H9 (cell line): Measurements from ENCODE around the gene ATAD3C. TPM values are rescaled to one million over a fixed set of nuclear protein-coding genes. Genes with fewer than 3 reads are reported as not detected.

Experiments
- DNase-seq: peaks from one replicate; pipeline ENCODE4 v3.0.0-alpha.2; 2017
- H2AFZ ChIP-seq: one replicate; pipeline ENCODE4 v1.6.1; 2013; ENCODE audit warnings: mild to moderate bottlenecking, low read length, control low read depth, moderate library complexity
- H2AK5ac ChIP-seq: 2 replicates; pipeline ENCODE4 v1.6.1; 2013; ENCODE audit warnings: low read length, control low read depth, mixed read lengths; ENCODE audit not compliant: insufficient read length
- H2BK120ac ChIP-seq: one replicate; pipeline ENCODE4 v1.6.1; 2013; ENCODE audit warnings: low read depth, mild to moderate bottlenecking, low read length, control low read depth, inconsistent platforms; ENCODE audit not compliant: poor library complexity, severe bottlenecking
- H2BK12ac ChIP-seq: 2 replicates; pipeline ENCODE4 v1.6.1; 2013; ENCODE audit warnings: low read length, control low read depth, mixed read lengths, low read depth; ENCODE audit not compliant: insufficient read length
- H2BK15ac ChIP-seq: 2 replicates; pipeline ENCODE4 v1.6.1; 2013; ENCODE audit warnings: low read depth, low read length, control low read depth
- H2BK20ac ChIP-seq: one replicate; pipeline ENCODE4 v1.6.1; 2013; ENCODE audit warnings: low read depth, mild to moderate bottlenecking, low read length, control low read depth, inconsistent platforms; ENCODE audit not compliant: poor library complexity, severe bottlenecking
- H2BK5ac ChIP-seq: 2 replicates; pipeline ENCODE4 v1.6.1; 2013; ENCODE audit warnings: low read length, control low read depth, mixed read lengths; ENCODE audit not compliant: insufficient read length
- H3K14ac ChIP-seq: 2 replicates; pipeline ENCODE4 v1.6.1; 2013; ENCODE audit warnings: low read length, control low read depth; ENCODE audit not compliant: insufficient read depth
- H3K18ac ChIP-seq: 2 replicates; pipeline ENCODE4 v1.6.1; 2013; ENCODE audit warnings: low read depth, mild to moderate bottlenecking, mixed read lengths, low read length, control low read depth; ENCODE audit not compliant: insufficient read length
- H3K23ac ChIP-seq: 2 replicates; pipeline ENCODE4 v1.6.1; 2013; ENCODE audit warnings: low read length, control low read depth, mixed read lengths, low read depth; ENCODE audit not compliant: insufficient read length
- H3K23me2 ChIP-seq: 2 replicates; pipeline ENCODE4 v1.6.1; 2013; ENCODE audit warnings: low read depth, mild to moderate bottlenecking, mixed read lengths, low read length, control low read depth; ENCODE audit not compliant: insufficient read length, poor library complexity, severe bottlenecking
- H3K27ac ChIP-seq: 2 replicates; pipeline ENCODE4 v1.5.1; 2013; ENCODE audit warnings: low read length, control low read depth, mixed read lengths, low read depth; ENCODE audit not compliant: insufficient read length
- H3K27me3 ChIP-seq: 2 replicates; pipeline ENCODE4 v1.6.1; 2013; ENCODE audit warnings: low read length, control low read depth, inconsistent platforms; ENCODE audit not compliant: insufficient read depth
- H3K4ac ChIP-seq: 2 replicates; pipeline ENCODE4 v1.6.1; 2013; ENCODE audit warnings: low read depth, mild to moderate bottlenecking, control low read depth, inconsistent platforms, low read length, moderate library complexity
- H3K4me1 ChIP-seq: 2 replicates; pipeline ENCODE4 v1.6.1; 2013; ENCODE audit warnings: low read length, control low read depth, inconsistent platforms; ENCODE audit not compliant: insufficient read depth
- H3K4me2 ChIP-seq: 2 replicates; pipeline ENCODE4 v1.6.1; 2013; ENCODE audit warnings: low read length, control low read depth, mixed read lengths; ENCODE audit not compliant: insufficient read length, insufficient read depth
- H3K56ac ChIP-seq: 2 replicates; pipeline ENCODE4 v1.6.1; 2013; ENCODE audit warnings: low read depth, mild to moderate bottlenecking, mixed read lengths, low read length, control low read depth; ENCODE audit not compliant: insufficient read length
- H3K79me1 ChIP-seq: 2 replicates; pipeline ENCODE4 v1.6.1; 2013; ENCODE audit warnings: low read depth, mild to moderate bottlenecking, moderate library complexity, low read length, control low read depth, inconsistent platforms; ENCODE audit not compliant: insufficient read depth, poor library complexity, severe bottlenecking
- H3K79me2 ChIP-seq: 2 replicates; pipeline ENCODE4 v1.6.1; 2013; ENCODE audit warnings: low read length, control low read depth, inconsistent platforms; ENCODE audit not compliant: insufficient read depth
- H3K9ac ChIP-seq: 2 replicates; pipeline ENCODE4 v1.6.1; 2013; ENCODE audit warnings: low read length, control low read depth, mixed read lengths; ENCODE audit not compliant: insufficient read length; ENCODE audit errors: extremely low read depth
- H3K9me3 ChIP-seq: one replicate; pipeline ENCODE4 v1.6.1; 2013; ENCODE audit warnings: low read depth, low read length, inconsistent platforms; ENCODE audit not compliant: control insufficient read depth
- H3T11ph ChIP-seq: one replicate; pipeline ENCODE4 v1.6.1; 2013; ENCODE audit warnings: mild to moderate bottlenecking, low read length, control low read depth, inconsistent platforms
- H4K20me1 ChIP-seq: one replicate; pipeline ENCODE4 v1.6.1; 2013; ENCODE audit not compliant: control insufficient read depth, insufficient read length, insufficient read depth
- H4K5ac ChIP-seq: 2 replicates; pipeline ENCODE4 v1.6.1; 2013; ENCODE audit warnings: low read depth, mild to moderate bottlenecking, mixed read lengths, low read length, control low read depth; ENCODE audit not compliant: insufficient read length
- H4K8ac ChIP-seq: replicated peaks from 2 replicates; pipeline ENCODE4 v1.6.1; 2013; ENCODE audit warnings: low read length, control low read depth, mixed read lengths, low read depth; ENCODE audit not compliant: insufficient read length
- H4K91ac ChIP-seq: 2 replicates; pipeline ENCODE4 v1.6.1; 2013; ENCODE audit warnings: low read depth, mild to moderate bottlenecking, moderate library complexity, mixed read lengths, low read length, control low read depth; ENCODE audit not compliant: insufficient read length
- H3K27ac Mint-ChIP-seq, 3 experiments: 2 replicates in 2 of 3; 3 replicates in 1 of 3; pipeline ENCODE4 v1.8.0; 2020 to 2021; ENCODE audit warnings: mixed read lengths in 3 of 3, mild to moderate bottlenecking in 1 of 3, moderate library complexity in 1 of 3
- H3K27me3 Mint-ChIP-seq: 2 replicates; pipeline ENCODE4 v1.8.0; 2021; ENCODE audit warnings: low read depth, mild to moderate bottlenecking, moderate library complexity, mixed read lengths
- H3K36me3 Mint-ChIP-seq, 3 experiments: 2 replicates in 2 of 3; 3 replicates in 1 of 3; pipeline ENCODE4 v1.8.0; 2020 to 2021; ENCODE audit warnings: low read depth in 3 of 3, mixed read lengths in 3 of 3; ENCODE audit not compliant: insufficient read depth in 1 of 3
- H3K4me1 Mint-ChIP-seq, 2 experiments: 2 replicates each; pipeline ENCODE4 v1.8.0; 2020; ENCODE audit warnings: mixed read lengths in 2 of 2
- H3K4me3 Mint-ChIP-seq, 2 experiments: 2 replicates in 1 of 2; 3 replicates in 1 of 2; pipeline ENCODE4 v1.8.0; 2020 to 2021; ENCODE audit warnings: mild to moderate bottlenecking in 2 of 2, mixed read lengths in 2 of 2, moderate library complexity in 1 of 2
- H3K9me3 Mint-ChIP-seq, 2 experiments: 2 replicates in 1 of 2; 3 replicates in 1 of 2; pipeline ENCODE4 v1.8.0; 2020; ENCODE audit warnings: mild to moderate bottlenecking in 2 of 2, mixed read lengths in 2 of 2, moderate library complexity in 1 of 2
- WGBS: extraction: QIAGEN DNeasy Blood & Tissue Kit; methylation state at CpG from one replicate; pipeline ENCODE4 v1.1.7; 2013; ENCODE audit warnings: missing lambda C conversion rate, low lambda C conversion rate, mixed read lengths; ENCODE audit not compliant: insufficient read length; ENCODE audit errors: extremely low coverage; 5-methylcytosine and 5-hydroxymethylcytosine counted together
- total RNA-seq: library from RNA; stranded (reverse); gene quantifications from 2 replicates; pipeline ENCODE4 v1.2.1, GENCODE V29; 2021
- TF ChIP-seq, protein P1 (sequence below): fragments of 200-600 bp; sonication (generic); conservative IDR thresholded peaks from 3 replicates; pipeline ENCODE4 v1.8.0; 2021; ENCODE audit warnings: antibody characterized with exemption, mild to moderate bottlenecking

Gene ATAD3C
- total RNA-seq, 1 experiment from 2014 or later, result 7.7 TPM

DNA sequence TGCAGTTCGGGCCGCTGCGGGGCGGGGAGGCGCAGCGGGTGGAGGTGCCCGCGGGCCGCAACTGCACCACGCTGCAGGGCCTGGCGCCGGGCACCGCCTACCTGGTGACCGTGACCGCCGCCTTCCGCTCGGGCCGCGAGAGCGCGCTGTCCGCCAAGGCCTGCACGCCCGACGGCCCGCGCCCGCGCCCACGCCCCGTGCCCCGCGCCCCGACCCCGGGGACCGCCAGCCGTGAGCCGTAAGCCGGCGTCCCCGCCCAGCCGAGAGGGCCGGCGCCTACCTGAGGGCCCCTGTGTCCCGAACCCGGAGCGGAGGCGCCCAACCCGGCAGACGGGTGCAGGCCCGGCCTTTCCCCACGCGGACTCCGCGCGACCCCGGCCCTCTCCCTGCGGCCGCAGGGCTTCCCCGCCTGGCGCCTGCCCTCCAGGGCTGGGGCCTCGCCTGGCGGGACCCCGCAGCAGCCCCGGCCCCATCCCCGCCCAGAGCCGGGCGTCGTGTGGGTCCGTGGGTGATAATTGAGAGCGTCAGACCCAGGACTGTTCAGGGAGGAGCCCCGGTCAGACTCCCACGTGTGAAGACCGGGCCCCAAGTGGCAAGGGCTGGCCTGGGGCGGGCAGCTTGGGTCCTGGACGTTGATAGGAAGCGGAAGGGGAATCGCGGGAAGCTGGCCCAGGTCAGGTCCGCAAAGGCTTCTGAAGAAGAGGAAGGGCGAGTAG is 9.8 kb upstream of the ATAD3C start:
- Histone ChIP-seq H4K91ac (no peak overlapping the region), H3K4ac (no peak overlapping the region), H3K79me2 (peaks cover 2% of the 10 kb centered on the region; the same call in 1 of the 2 replicates), H2AK5ac (no peak overlapping the region), H3T11ph (no peak overlapping the region), H3K14ac (no peak overlapping the region), H3K4me2 (no peak overlapping the region), H2BK15ac (no peak overlapping the region), H3K9ac (no peak overlapping the region), H4K5ac (no peak overlapping the region), H4K20me1 (no peaks in the 10 kb centered on the region), H3K4me1 (no peaks in the 10 kb centered on the region; the same call in 1 of the 2 replicates), H2BK5ac (no peak overlapping the region), H3K27ac (no peak overlapping the region), H2BK120ac (no peak overlapping the region), H2BK12ac (no peak overlapping the region), H3K56ac (no peak overlapping the region), H3K18ac (no peak overlapping the region), H4K8ac (no peak overlapping the region), H3K79me1 (no peaks in the 10 kb centered on the region), H2AFZ (no peak overlapping the region), H3K23me2 (peaks cover 10% of the 10 kb centered on the region), H3K27me3 (no peaks in the 10 kb centered on the region), H3K9me3 (no peaks in the 10 kb centered on the region), H3K23ac (no peak overlapping the region), H2BK20ac (no peak overlapping the region)
- no peak overlapping the region; a peak in 1 of 7 replicates for H3K27ac Mint-ChIP-seq
- H3K9me3 Mint-ChIP-seq, result no peaks in the 10 kb centered on the region
- TF ChIP-seq, protein P1, sequence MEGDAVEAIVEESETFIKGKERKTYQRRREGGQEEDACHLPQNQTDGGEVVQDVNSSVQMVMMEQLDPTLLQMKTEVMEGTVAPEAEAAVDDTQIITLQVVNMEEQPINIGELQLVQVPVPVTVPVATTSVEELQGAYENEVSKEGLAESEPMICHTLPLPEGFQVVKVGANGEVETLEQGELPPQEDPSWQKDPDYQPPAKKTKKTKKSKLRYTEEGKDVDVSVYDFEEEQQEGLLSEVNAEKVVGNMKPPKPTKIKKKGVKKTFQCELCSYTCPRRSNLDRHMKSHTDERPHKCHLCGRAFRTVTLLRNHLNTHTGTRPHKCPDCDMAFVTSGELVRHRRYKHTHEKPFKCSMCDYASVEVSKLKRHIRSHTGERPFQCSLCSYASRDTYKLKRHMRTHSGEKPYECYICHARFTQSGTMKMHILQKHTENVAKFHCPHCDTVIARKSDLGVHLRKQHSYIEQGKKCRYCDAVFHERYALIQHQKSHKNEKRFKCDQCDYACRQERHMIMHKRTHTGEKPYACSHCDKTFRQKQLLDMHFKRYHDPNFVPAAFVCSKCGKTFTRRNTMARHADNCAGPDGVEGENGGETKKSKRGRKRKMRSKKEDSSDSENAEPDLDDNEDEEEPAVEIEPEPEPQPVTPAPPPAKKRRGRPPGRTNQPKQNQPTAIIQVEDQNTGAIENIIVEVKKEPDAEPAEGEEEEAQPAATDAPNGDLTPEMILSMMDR, result no peak
- H3K36me3 Mint-ChIP-seq, result peaks cover 0 to 9% (median 3%) of the 10 kb centered on the region in 3 experiments; a peak in 4 of 7 replicates
- H3K4me1 Mint-ChIP-seq, result peaks cover 10 to 13% of the 10 kb centered on the region in 2 experiments
- no peak overlapping the region for H3K4me3 Mint-ChIP-seq
- no peaks in the 10 kb centered on the region for H3K27me3 Mint-ChIP-seq
- no CpG with 5 or more reads among the region's 82 CpGs for WGBS
- DNase-seq, result no peak
